GM18873 (cell line): ENCODE measurements around the gene GRB7.
"Not testable (repeated sequence)": the region's sequence is repeated elsewhere in the genome, so short reads cannot be mapped to it uniquely, and the experiment has no call there.

ENCODE experiments used
- ATAC-seq: cut with Tn5 transposase; IDR thresholded peaks from one replicate; pipeline ENCODE4 v1.9.1; 2021; ENCODE audit warnings: mild to moderate bottlenecking, moderate library complexity, moderate number of reproducible peaks; ENCODE audit not compliant: unreplicated experiment, low FRiP score

GRB7 gene

GRCh38 chr17:39737760-39738567 is at the start of gene GRB7:
Gene GRB7 (plus strand): TSS chr17:39737938. CDS start chr17:39742302, 4,364 bp downstream.
- ATAC-seq = no peak

- no peak for ATAC-seq
These were observed 49.3 kb upstream of the GRB7 start for GRCh38 chr17:39688475-39688835.

- no peak for ATAC-seq
These were observed 48.8 kb upstream of the GRB7 start for GRCh38 chr17:39688945-39689344.

- ATAC-seq = no peak
These were observed 43.1 kb upstream of the GRB7 start for GRCh38 chr17:39694593-39694992.

GRCh38 chr17:39695089-39695474 is 42.7 kb upstream of the GRB7 start:
- ATAC-seq = no peak

GRCh38 chr17:39696731-39697130 is 41.0 kb upstream of the GRB7 start:
- no peak for ATAC-seq

GRCh38 chr17:39697961-39698360 is 39.8 kb upstream of the GRB7 start:
- ATAC-seq = no peak

- not testable (repeated sequence) for ATAC-seq
These were observed 38.5 kb upstream of the GRB7 start for GRCh38 chr17:39699157-39699817.

- ATAC-seq = no peak
These were observed 38.0 kb upstream of the GRB7 start, which contains the start of gene ERBB2 for GRCh38 chr17:39699818-39700147. Gene ERBB2 (plus strand): TSS chr17:39700064. CDS start chr17:39700239, 175 bp downstream.

- ATAC-seq = no peak
These were observed 37.4 kb upstream of the GRB7 start for GRCh38 chr17:39700148-39700987.

- ATAC-seq = no peak
These were observed 36.5 kb upstream of the GRB7 start for GRCh38 chr17:39701012-39701783.

- no peak for ATAC-seq
These were observed 35.8 kb upstream of the GRB7 start for GRCh38 chr17:39701784-39702422.

GRCh38 chr17:39702901-39703893 is 34.5 kb upstream of the GRB7 start:
- no peak for ATAC-seq

GRCh38 chr17:39703913-39704312 is 33.8 kb upstream of the GRB7 start:
- no peak for ATAC-seq

GRCh38 chr17:39704821-39705551 is 32.8 kb upstream of the GRB7 start:
- no peak for ATAC-seq

- ATAC-seq = no peak
These were observed 31.9 kb upstream of the GRB7 start for GRCh38 chr17:39705786-39706348.

GRCh38 chr17:39706383-39706782 is 31.4 kb upstream of the GRB7 start:
- no peak for ATAC-seq

- ATAC-seq = no peak
These were observed 30.8 kb upstream of the GRB7 start for GRCh38 chr17:39706921-39707337.
